HCT116 (cell line): ENCODE data around the gene MNAT1. TPM values are rescaled to one million over a fixed set of nuclear protein-coding genes. Genes with fewer than 3 reads are reported as not detected.

Experiments
- ATAC-seq: fragments of 200-7000 bp; cut with Tn5 transposase; 2 replicates; pipeline ENCODE4 v1.9.1; 2020; ENCODE audit warnings: mild to moderate bottlenecking, moderate library complexity
- BruUV-seq: library from RNA; stranded (reverse); fragments of 400-500 nt; replicated peaks from 2 replicates; lab custom pipeline; 2021; lab: Mats Ljungman, UMichigan
- CTCF ChIA-PET: fragments of 300-600 bp; sonication (Branson Sonifier 250); formaldehyde crosslinking; loops from one replicate; lab custom pipeline; 2021; ENCODE audit warnings: antibody characterized with exemption; lab: Charles Lee
- POLR2A ChIA-PET: fragments of 300-600, 350-600 bp; sonication (Branson Sonifier 250); formaldehyde crosslinking; loops from one replicate; lab custom pipeline; 2021; ENCODE audit warnings: antibody characterized with exemption; lab: Charles Lee
- RAD21 ChIA-PET, 2 experiments: fragments of 300-600 bp; sonication (Branson Sonifier 250); formaldehyde crosslinking; loops; one replicate each; lab custom pipeline; 2023; ENCODE audit warnings: low total read pairs in 2 of 2; ENCODE audit not compliant: uncharacterized antibody in 2 of 2, unreplicated experiment in 2 of 2, low non-redundant PET in 1 of 2; lab: Charles Lee
- DNase-seq: peaks from one replicate; pipeline ENCODE4 v3.0.0-alpha.2; 2010; ENCODE audit warnings: low read depth, low spot score
- H2AFZ ChIP-seq: fragments of 200-600 bp; shearing (Covaris generic), sonication (generic); 2 replicates; pipeline ENCODE4 v1.6.1; 2017; ENCODE audit warnings: low read depth, mixed run types, mixed read lengths, antibody characterized with exemption, low read length; ENCODE audit not compliant: poor library complexity, severe bottlenecking
- H3K27ac ChIP-seq: 2 replicates; pipeline ENCODE4 v1.5.1; 2012; ENCODE audit warnings: low read depth, low read length
- H3K27me3 ChIP-seq: fragments of 200-600 bp; sonication (generic); 2 replicates; pipeline ENCODE4 v1.6.1; 2016; ENCODE audit warnings: mixed run types, low read length, mixed read lengths; ENCODE audit not compliant: insufficient read depth
- H3K36me3 ChIP-seq, 2 experiments: fragments of 200-500 bp in 1 of 2; fragments of 200-600 bp in 1 of 2; sonication (Bioruptor generic) in 1 of 2; sonication (generic) in 1 of 2; 2 replicates each; pipeline versions ENCODE4 v1.5.1 to v1.6.1; 2014 to 2016; ENCODE audit warnings: low read length in 2 of 2, inconsistent platforms in 1 of 2, mixed read lengths in 1 of 2, mixed run types in 1 of 2; ENCODE audit not compliant: insufficient read depth in 2 of 2, control insufficient read depth in 1 of 2
- H3K4me1 ChIP-seq, 2 experiments: fragments of 200-600 bp in 1 of 2; sonication (generic) in 1 of 2; 2 replicates each; pipeline versions ENCODE4 v1.5.1 to v1.6.1; 2012 to 2017; ENCODE audit warnings: low read length in 2 of 2, inconsistent platforms in 1 of 2, mild to moderate bottlenecking in 1 of 2, mixed read lengths in 1 of 2, mixed run types in 1 of 2, moderate library complexity in 1 of 2; ENCODE audit not compliant: insufficient read depth in 2 of 2, control insufficient read depth in 1 of 2
- H3K4me2 ChIP-seq: fragments of 200-600 bp; sonication (generic); 2 replicates; pipeline ENCODE4 v1.6.1; 2017; ENCODE audit warnings: mixed run types, low read length, mixed read lengths
- H3K4me3 ChIP-seq, 2 experiments: fragments of 200-600 bp in 1 of 2; sonication (generic) in 1 of 2; replicated peaks in 1 of 2; 2 replicates each; pipeline ENCODE4 v1.5.1; 2011 to 2016; ENCODE audit warnings: low read length in 2 of 2, control low read depth in 1 of 2, low read depth in 1 of 2, mild to moderate bottlenecking in 1 of 2, mixed read lengths in 1 of 2, mixed run types in 1 of 2
- H3K79me2 ChIP-seq: fragments of 200-600 bp; sonication (generic); 2 replicates; pipeline ENCODE4 v1.6.1; 2017; ENCODE audit warnings: mild to moderate bottlenecking, mixed run types, low read length, moderate library complexity, mixed read lengths; ENCODE audit not compliant: insufficient read depth
- H3K9ac ChIP-seq: fragments of 200-600 bp; sonication (generic); 2 replicates; pipeline ENCODE4 v1.6.1; 2016; ENCODE audit warnings: low read length, mixed read lengths
- H3K9me2 ChIP-seq: fragments of 200-600 bp; sonication (generic), shearing (Covaris generic); 2 replicates; pipeline ENCODE4 v1.6.1; 2017; ENCODE audit warnings: mixed run types, mild to moderate bottlenecking, moderate library complexity; ENCODE audit not compliant: insufficient read depth
- H3K9me3 ChIP-seq, 2 experiments: fragments of 200-500 bp in 1 of 2; fragments of 200-600 bp in 1 of 2; sonication (Bioruptor generic) in 1 of 2; sonication (generic) in 1 of 2; 2 replicates each; pipeline ENCODE4 v1.6.1; 2014 to 2017; ENCODE audit warnings: low read length in 2 of 2, mixed read lengths in 2 of 2, inconsistent platforms in 1 of 2, low read depth in 1 of 2, mild to moderate bottlenecking in 1 of 2, mixed run types in 1 of 2, moderate library complexity in 1 of 2; ENCODE audit not compliant: control insufficient read depth in 1 of 2, insufficient read depth in 1 of 2
- H4K20me1 ChIP-seq: fragments of 200-600 bp; sonication (generic), shearing (Covaris generic); 2 replicates; pipeline ENCODE4 v1.6.1; 2017; ENCODE audit warnings: mixed run types, mild to moderate bottlenecking, moderate library complexity; ENCODE audit not compliant: insufficient read depth
- ATF3 ChIP-seq: IDR thresholded peaks from 2 replicates; pipeline ENCODE4 v1.6.1; 2012
- CBX3 ChIP-seq: IDR thresholded peaks from 2 replicates; pipeline ENCODE4 v1.6.1; 2012; ENCODE audit warnings: low read depth
- CEBPB ChIP-seq: IDR thresholded peaks from 2 replicates; pipeline ENCODE4 v1.6.1; 2012; ENCODE audit warnings: low read depth
- ELF1 ChIP-seq: IDR thresholded peaks from 2 replicates; pipeline ENCODE4 v1.6.1; 2012; ENCODE audit warnings: low read depth, borderline replicate concordance
- EZH2 ChIP-seq: fragments of 200-600 bp; sonication (generic); IDR thresholded peaks from 2 replicates; pipeline ENCODE4 v1.6.1; 2017; ENCODE audit warnings: antibody characterized with exemption, mixed run types
- FOSL1 ChIP-seq: IDR thresholded peaks from 2 replicates; pipeline ENCODE4 v1.6.1; 2012; ENCODE audit warnings: low read depth
- JUND ChIP-seq: IDR thresholded peaks from 2 replicates; pipeline ENCODE4 v1.6.1; 2012
- POLR2A ChIP-seq: IDR thresholded peaks from 2 replicates; pipeline ENCODE4 v1.7.0; 2011; ENCODE audit warnings: borderline replicate concordance; ENCODE audit not compliant: insufficient read depth, insufficient read length; ENCODE audit errors: extremely low read depth
- POLR2AphosphoS5 ChIP-seq: IDR thresholded peaks from 2 replicates; pipeline ENCODE4 v1.6.1; 2011; ENCODE audit warnings: mild to moderate bottlenecking, low read depth, low read length, moderate library complexity
- RAD21 ChIP-seq: IDR thresholded peaks from 2 replicates; pipeline ENCODE4 v1.6.1; 2012; ENCODE audit warnings: low read depth, mild to moderate bottlenecking
- SP1 ChIP-seq: IDR thresholded peaks from 2 replicates; pipeline ENCODE4 v1.6.1; 2012; ENCODE audit warnings: low read depth
- SRF ChIP-seq: IDR thresholded peaks from 2 replicates; pipeline ENCODE4 v1.6.1; 2012; ENCODE audit warnings: low read depth
- YY1 ChIP-seq: IDR thresholded peaks from 2 replicates; pipeline ENCODE4 v1.6.1; 2011; ENCODE audit warnings: low read length, low read depth, moderate library complexity, mild to moderate bottlenecking; ENCODE audit not compliant: insufficient replicate concordance; ENCODE audit errors: extremely low read depth
- ZFX ChIP-seq: fragments of 450-650 bp; IDR thresholded peaks from 2 replicates; pipeline ENCODE4 v1.6.1; 2017
- ZNF274 ChIP-seq: fragments of 200-500 bp; sonication (Bioruptor generic); IDR thresholded peaks from 2 replicates; pipeline ENCODE4 v1.6.1; 2014; ENCODE audit warnings: mild to moderate bottlenecking, low read depth, low read length, inconsistent platforms
- intact Hi-C: fragments of 100-400 bp; cut with micrococcal nuclease; formaldehyde crosslinking; loops from 2 replicates; pipeline ENCODE4 v1.10.0; 2022
- total RNA-seq: library from RNA; stranded (reverse); gene quantifications from one replicate; pipeline ENCODE4 v1.2.1, GENCODE V29; 2021; ENCODE audit not compliant: unreplicated experiment
- TF ChIP-seq, protein P1 (sequence below): IDR thresholded peaks from 2 replicates; pipeline ENCODE4 v1.6.1; 2011; ENCODE audit warnings: mild to moderate bottlenecking, low read length, moderate library complexity; ENCODE audit not compliant: insufficient replicate concordance; ENCODE audit errors: extremely low read depth

MNAT1 gene
- total RNA-seq, 1 experiment from 2014 or later: 49.3 TPM

DNA sequence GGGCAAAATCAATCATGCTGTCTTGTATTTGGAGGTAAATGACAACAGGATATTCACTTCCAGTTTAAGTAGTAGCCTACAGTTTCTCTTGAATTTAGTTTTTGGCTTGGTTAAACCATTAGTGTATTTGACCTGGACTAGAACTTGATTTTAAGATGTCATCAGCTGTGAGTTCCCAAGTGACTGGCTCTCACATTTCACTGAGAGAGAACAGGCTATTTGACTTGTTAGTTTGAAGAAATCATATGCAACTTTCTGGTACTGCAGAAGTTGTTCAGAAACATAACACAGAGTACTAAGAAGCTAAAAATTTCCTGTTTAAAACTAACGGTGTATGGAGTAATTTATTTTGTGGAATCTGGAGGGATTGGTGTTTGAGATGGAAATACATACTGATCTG lies 22.3 kb downstream of the MNAT1 start:
- CTCF ChIA-PET: no interaction called here
- 0 out of 2 replicates have a peak overlapping the region, but pooled peaks have one; percentile 8 for H3K4me2 ChIP-seq
- peaks cover 59% of the 10 kb centered on the region for H3K79me2 ChIP-seq
- DNase-seq (no peak), ATAC-seq (no peak)
- BruUV-seq: no TSS peak
- no peaks in the 10 kb centered on the region for H3K9me3 ChIP-seq
- H3K9ac ChIP-seq: no peak overlapping the region
- H4K20me1 ChIP-seq: peaks cover 4% of the 10 kb centered on the region; the same call in 1 of the 2 replicates
- TF ChIP-seq RAD21: no peak
- TF ChIP-seq ZNF274: no peak
- TF ChIP-seq, all 23 proteins: peak for 0
- Histone ChIP-seq H3K27ac (no peak overlapping the region), H3K27me3 (no peaks in the 10 kb centered on the region), H3K9me2 (no peaks in the 10 kb centered on the region), H2AFZ (no peak overlapping the region), H3K4me1 (peaks cover 26 to 46% of the 10 kb centered on the region in 2 experiments), H3K4me3 (no peak overlapping the region), H3K36me3 (no peaks in the 10 kb centered on the region)
- intact Hi-C loops: no loop called here
- ChIA-PET RAD21 (no interaction called here), POLR2A (no interaction called here)

- ATAC-seq: 0 out of 2 replicates have a peak, but pooled peaks have one; percentile 22
- Histone ChIP-seq H3K27me3 (no peaks in the 10 kb centered on the region), H3K27ac (no peak overlapping the region), H2AFZ (no peak overlapping the region), H3K4me1 (peaks cover 26 to 46% of the 10 kb centered on the region in 2 experiments), H4K20me1 (peaks cover 4% of the 10 kb centered on the region; the same call in 1 of the 2 replicates), H3K79me2 (peaks cover 58% of the 10 kb centered on the region), H3K9ac (no peak overlapping the region), H3K4me2 (peak overlapping the region; percentile 24), H3K9me3 (no peaks in the 10 kb centered on the region), H3K9me2 (no peaks in the 10 kb centered on the region), H3K36me3 (no peaks in the 10 kb centered on the region), H3K4me3 (no peak overlapping the region)
- RAD21 ChIA-PET: no interaction called here
- intact Hi-C loops: no loop called here
- CTCF ChIA-PET: no interaction called here
- POLR2A ChIA-PET: no interaction called here
- no TSS peak for BruUV-seq
- no peak for DNase-seq
- TF ChIP-seq JUND (peak; percentile 49; the same call in 1 of the 2 replicates), POLR2AphosphoS5 (no peak), CBX3 (peak; percentile 50; the same call in 1 of the 2 replicates), ZFX (no peak), EZH2 (no peak), ELF1 (no peak; the same call in 1 of the 2 replicates), YY1 (no peak), RAD21 (no peak), POLR2A (no peak), FOSL1 (peak; percentile 82), CEBPB (peak; percentile 79), ZNF274 (no peak), ATF3 (no peak), SRF (no peak), SP1 (peak; percentile 70)
- TF ChIP-seq, protein P1, sequence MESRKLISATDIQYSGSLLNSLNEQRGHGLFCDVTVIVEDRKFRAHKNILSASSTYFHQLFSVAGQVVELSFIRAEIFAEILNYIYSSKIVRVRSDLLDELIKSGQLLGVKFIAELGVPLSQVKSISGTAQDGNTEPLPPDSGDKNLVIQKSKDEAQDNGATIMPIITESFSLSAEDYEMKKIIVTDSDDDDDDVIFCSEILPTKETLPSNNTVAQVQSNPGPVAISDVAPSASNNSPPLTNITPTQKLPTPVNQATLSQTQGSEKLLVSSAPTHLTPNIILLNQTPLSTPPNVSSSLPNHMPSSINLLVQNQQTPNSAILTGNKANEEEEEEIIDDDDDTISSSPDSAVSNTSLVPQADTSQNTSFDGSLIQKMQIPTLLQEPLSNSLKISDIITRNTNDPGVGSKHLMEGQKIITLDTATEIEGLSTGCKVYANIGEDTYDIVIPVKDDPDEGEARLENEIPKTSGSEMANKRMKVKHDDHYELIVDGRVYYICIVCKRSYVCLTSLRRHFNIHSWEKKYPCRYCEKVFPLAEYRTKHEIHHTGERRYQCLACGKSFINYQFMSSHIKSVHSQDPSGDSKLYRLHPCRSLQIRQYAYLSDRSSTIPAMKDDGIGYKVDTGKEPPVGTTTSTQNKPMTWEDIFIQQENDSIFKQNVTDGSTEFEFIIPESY: no peak
Observed at GRCh38 chr14:60757567-60758002, 23.0 kb downstream of the MNAT1 start.
